GM12872 (cell line): ENCODE measurements around the gene SLC7A7.

Experiments used
- CTCF ChIP-seq: IDR thresholded peaks from 3 replicates; pipeline ENCODE4 v1.5.1; 2011; ENCODE audit warnings: low read depth, mild to moderate bottlenecking, low read length, moderate library complexity; ENCODE audit not compliant: insufficient read depth

SLC7A7 gene

GRCh38 chr14:22819151-22819988 lies 4.1 kb upstream of the SLC7A7 start:
- no peak for TF ChIP-seq CTCF

- TF ChIP-seq CTCF = no peak
Observed at GRCh38 chr14:22814373-22814772, 862 bp downstream of the SLC7A7 start.

- no peak for TF ChIP-seq CTCF
Observed at GRCh38 chr14:22813145-22813544, 2.1 kb downstream of the SLC7A7 start.

GRCh38 chr14:22812744-22813143 lies 2.5 kb downstream of the SLC7A7 start:
- peak; percentile 36; the same call in 1 of the 3 replicates for TF ChIP-seq CTCF

GRCh38 chr14:22811722-22812121 lies 3.5 kb downstream of the SLC7A7 start:
- no peak for TF ChIP-seq CTCF

GRCh38 chr14:22808388-22809209 lies 6.6 kb downstream of the SLC7A7 start:
- TF ChIP-seq CTCF = no peak

- TF ChIP-seq CTCF = no peak
Observed at GRCh38 chr14:22807432-22808087, 7.7 kb downstream of the SLC7A7 start.
